Left renal pelvis (tissue), 4 donors: ENCODE measurements around the gene CHRNB1. TPM values are rescaled to one million over a fixed set of nuclear protein-coding genes. Genes with fewer than 3 reads are reported as not detected.

Experiments used
- polyA plus RNA-seq, 4 donors: library from polyadenylated mRNA; unstranded; fragments of 120-200 nt; gene quantifications; one replicate each; pipeline ENCODE4 v1.2.1, GENCODE V29; 2013; ENCODE audit not compliant: insufficient read length in 4 of 4

CHRNB1 gene
- polyA plus RNA-seq, 4 donors, result 9.0 to 15.1 (median 9.8) TPM

Other genes with a start within 250 kb of the CHRNB1 start
- gene DLG4, start 225.2 kb upstream of the CHRNB1 start, polyA plus RNA-seq, result 10 to 100 TPM; 25.8 to 50.7 (median 41.7) TPM
- 100 to 1,000 TPM; 318 to 561 (median 453) TPM for gene ACADVL, start 225.1 kb upstream of the CHRNB1 start, polyA plus RNA-seq
- gene DVL2, start 210.5 kb upstream of the CHRNB1 start, polyA plus RNA-seq, result 10 to 100 TPM; 46.3 to 70.6 (median 51.4) TPM
- 10 to 100 TPM; 39.1 to 62.6 (median 52.5) TPM for gene PHF23, start 205.6 kb upstream of the CHRNB1 start, polyA plus RNA-seq
- gene GABARAP, start 202.6 kb upstream of the CHRNB1 start, polyA plus RNA-seq, result 100 to 1,000 TPM; 327 to 487 (median 427) TPM
- 100 to 1,000 TPM; 146 to 158 (median 156) TPM for gene CTDNEP1, start 193.3 kb upstream of the CHRNB1 start, polyA plus RNA-seq
- 10 to 100 TPM; 45.9 to 53.5 (median 48.1) TPM for gene ELP5, start 192.8 kb upstream of the CHRNB1 start, polyA plus RNA-seq
- 10 to 100 TPM in 3 of 4 donors, 1 to 10 TPM in 1; 1.3 to 58.7 (median 50.8) TPM for gene CLDN7, start 182.6 kb upstream of the CHRNB1 start, polyA plus RNA-seq
- 1 to 10 TPM; 1.5 to 2.8 (median 1.9) TPM for gene SLC2A4, start 163.3 kb upstream of the CHRNB1 start, polyA plus RNA-seq
- 1 to 10 TPM; 1.9 to 4.1 (median 2.7) TPM for gene YBX2, start 150.4 kb upstream of the CHRNB1 start, polyA plus RNA-seq
- 100 to 1,000 TPM; 247 to 327 (median 311) TPM for gene EIF5A, start 137.4 kb upstream of the CHRNB1 start, polyA plus RNA-seq
- 100 to 1,000 TPM in 1 of 4 donors, 10 to 100 TPM in 3; 73.8 to 104 (median 90.1) TPM for gene GPS2, start 129.7 kb upstream of the CHRNB1 start, polyA plus RNA-seq
- gene NEURL4, start 115.7 kb upstream of the CHRNB1 start, polyA plus RNA-seq, result 10 to 100 TPM; 25.7 to 43.8 (median 27.8) TPM
- gene ACAP1, start 108.5 kb upstream of the CHRNB1 start, polyA plus RNA-seq, result 10 to 100 TPM in 2 of 4 donors, 1 to 10 TPM in 2; 6.9 to 11.0 (median 8.8) TPM
- gene KCTD11, start 92.9 kb upstream of the CHRNB1 start, polyA plus RNA-seq, result 10 to 100 TPM; 10.9 to 12.1 (median 11.6) TPM
- gene TMEM95, start 89.9 kb upstream of the CHRNB1 start, polyA plus RNA-seq, result not detected
- gene TNK1, start 64.0 kb upstream of the CHRNB1 start, polyA plus RNA-seq, result 1 to 10 TPM in 3 of 4 donors, under 1 TPM in 1; 1.00 to 6.1 (median 5.2) TPM
- gene PLSCR3, start 50.5 kb upstream of the CHRNB1 start, polyA plus RNA-seq, result 10 to 100 TPM; 30.3 to 48.7 (median 39.6) TPM
- gene TMEM256, start 41.0 kb upstream of the CHRNB1 start, polyA plus RNA-seq, result 10 to 100 TPM; 52.8 to 90.1 (median 80.5) TPM
- 10 to 100 TPM; 21.4 to 55.8 (median 32.8) TPM for gene NLGN2, start 37.2 kb upstream of the CHRNB1 start, polyA plus RNA-seq
- gene SPEM1, start 24.7 kb upstream of the CHRNB1 start, polyA plus RNA-seq, result not detected
- gene SPEM2, start 19.4 kb upstream of the CHRNB1 start, polyA plus RNA-seq, result under 1 TPM in 1 of 4 donors, not detected in 3; 0.18 TPM
- gene SPEM3, start 16.2 kb upstream of the CHRNB1 start, polyA plus RNA-seq, result not detected
- gene TMEM102, start 9.6 kb upstream of the CHRNB1 start, polyA plus RNA-seq, result 1 to 10 TPM; 1.1 to 4.8 (median 3.8) TPM
- gene FGF11, start 5.5 kb upstream of the CHRNB1 start, polyA plus RNA-seq, result 10 to 100 TPM in 1 of 4 donors, 1 to 10 TPM in 3; 5.6 to 17.1 (median 8.5) TPM
- gene ZBTB4, start 34.6 kb downstream of the CHRNB1 start, polyA plus RNA-seq, result 10 to 100 TPM; 36.1 to 46.1 (median 43.4) TPM
- under 1 TPM in 2 of 4 donors, not detected in 2; 0.12 to 0.46 TPM for gene SLC35G6, start 36.4 kb downstream of the CHRNB1 start, polyA plus RNA-seq
- 100 to 1,000 TPM; 105 to 159 (median 123) TPM for gene POLR2A, start 39.3 kb downstream of the CHRNB1 start, polyA plus RNA-seq
- 10 to 100 TPM; 20.3 to 43.5 (median 25.8) TPM for gene TNFSF12, start 104.0 kb downstream of the CHRNB1 start, polyA plus RNA-seq
- gene TNFSF13, start 113.7 kb downstream of the CHRNB1 start, polyA plus RNA-seq, result 10 to 100 TPM in 3 of 4 donors, 1 to 10 TPM in 1; 7.1 to 15.7 (median 12.7) TPM
- 10 to 100 TPM; 57.4 to 83.0 (median 73.6) TPM for gene SENP3, start 116.9 kb downstream of the CHRNB1 start, polyA plus RNA-seq
- 10 to 100 TPM; 32.3 to 70.7 (median 54.9) TPM for gene CD68, start 134.6 kb downstream of the CHRNB1 start, polyA plus RNA-seq
- gene MPDU1, start 138.8 kb downstream of the CHRNB1 start, polyA plus RNA-seq, result 100 to 1,000 TPM in 3 of 4 donors, 10 to 100 TPM in 1; 75.1 to 114 (median 112) TPM
- 10 to 100 TPM in 1 of 4 donors, 1 to 10 TPM in 3; 2.5 to 10.5 (median 3.6) TPM for gene SOX15, start 145.0 kb downstream of the CHRNB1 start, polyA plus RNA-seq
- gene FXR2, start 169.8 kb downstream of the CHRNB1 start, polyA plus RNA-seq, result 10 to 100 TPM; 42.8 to 55.0 (median 45.2) TPM
- 100 to 1,000 TPM in 3 of 4 donors, 10 to 100 TPM in 1; 86.6 to 152 (median 114) TPM for gene SAT2, start 182.8 kb downstream of the CHRNB1 start, polyA plus RNA-seq
- 1 to 10 TPM; 2.3 to 5.1 (median 4.0) TPM for gene SHBG, start 185.1 kb downstream of the CHRNB1 start, polyA plus RNA-seq
- gene ATP1B2, start 205.9 kb downstream of the CHRNB1 start, polyA plus RNA-seq, result 10 to 100 TPM; 18.3 to 27.3 (median 20.5) TPM
- 10 to 100 TPM; 45.1 to 75.9 (median 70.2) TPM for gene TP53, start 242.4 kb downstream of the CHRNB1 start, polyA plus RNA-seq
- 10 to 100 TPM in 3 of 4 donors, 1 to 10 TPM in 1; 9.0 to 17.0 (median 12.8) TPM for gene WRAP53, start 243.4 kb downstream of the CHRNB1 start, polyA plus RNA-seq